Body of pancreas (tissue), 4 donors: ENCODE data around the gene ERO1A. TPM values are rescaled to one million over a fixed set of nuclear protein-coding genes. Genes with fewer than 3 reads are reported as not detected.

Source experiments
- ATAC-seq: fragments of 150-250 bp; one replicate; pipeline ENCODE4 v1.9.1; 2016
- DNase-seq, 4 donors: peaks; one replicate each; pipeline ENCODE4 v3.0.0-alpha.2; 2019
- H3K27ac ChIP-seq, 4 donors: fragments of 200-600 bp; sonication (generic); 1 replicate in 3 of 4; 2 replicates in 1 of 4; pipeline versions ENCODE4 v1.5.1 to v1.6.1; 2016 to 2019; ENCODE audit warnings: mild to moderate bottlenecking in 1 of 4, mixed read lengths in 1 of 4, moderate library complexity in 1 of 4
- H3K27me3 ChIP-seq, 2 donors: fragments of 200-600 bp; sonication (generic); one replicate each; pipeline ENCODE4 v1.6.0; 2016; ENCODE audit warnings: mild to moderate bottlenecking in 1 of 2
- H3K36me3 ChIP-seq, 2 donors: fragments of 200-600 bp; sonication (generic); replicated peaks in 1 of 2; 2 replicates each; pipeline ENCODE4 v1.5.1; 2016; ENCODE audit warnings: low read depth in 2 of 2; ENCODE audit not compliant: insufficient read depth in 1 of 2
- H3K4me1 ChIP-seq: fragments of 200-600 bp; sonication (generic); one replicate; pipeline ENCODE4 v1.6.0; 2016
- H3K4me3 ChIP-seq, 2 donors: fragments of 200-600 bp; sonication (generic); 1 replicate in 1 of 2; 2 replicates in 1 of 2; pipeline ENCODE4 v1.5.1; 2016 to 2019
- H3K9me3 ChIP-seq, 3 donors: fragments of 200-600 bp; sonication (generic); 1 replicate in 2 of 3; 2 replicates in 1 of 3; pipeline ENCODE4 v1.5.1; 2016
- POLR2A ChIP-seq, 3 donors: fragments of 450-650 bp; IDR thresholded peaks; one replicate each; pipeline ENCODE4 v1.6.1; 2016; ENCODE audit warnings: antibody characterized with exemption in 3 of 3, mild to moderate bottlenecking in 2 of 3
- WGBS, 2 donors: methylation state at CpG; one replicate each; pipeline ENCODE4 v1.1.5; 2017; 5-methylcytosine and 5-hydroxymethylcytosine counted together
- intact Hi-C: fragments of 100-400 bp; cut with DNase I; formaldehyde crosslinking; loops from one replicate; pipeline ENCODE4 v1.15.1; 2023
- total RNA-seq, 2 donors: library from RNA; depleted of rRNA; stranded (reverse); fragments of >200 nt; gene quantifications; one replicate each; pipeline ENCODE4 v1.1.0, GENCODE V29; 2016
- TF ChIP-seq, protein P1 (sequence below), 7 experiments: fragments of 450-650 bp in 4 of 7; fragments of 200-600 bp in 3 of 7; sonication (generic) in 3 of 7; IDR thresholded peaks; one replicate each; pipeline ENCODE4 v1.5.1; 2016 to 2019; ENCODE audit warnings: antibody characterized with exemption in 7 of 7

Gene ERO1A
- total RNA-seq, 2 donors from 2014 or later: 30.9 to 42.5 TPM

GRCh38 chr14:52683985-52684520, 11.3 kb downstream of the ERO1A start:
- Histone ChIP-seq H3K4me1 (peaks cover 30% of the 10 kb centered on the region), H3K9me3 (no peaks in the 10 kb centered on the region), H3K36me3 (peaks cover 0 to 9% of the 10 kb centered on the region in 2 donors), H3K4me3 (no peak overlapping the region), H3K27me3 (no peaks in the 10 kb centered on the region), H3K27ac (no peak overlapping the region)
- WGBS, 2 donors: 51 to 52% methylated on average over 2 of the region's 2 CpGs
- intact Hi-C loops: no loop called here
- ATAC-seq: no peak
- DNase-seq: no peak
- TF ChIP-seq POLR2A (IDR thresholded peaks at IDR 0.05): no peak
- TF ChIP-seq, protein P1, sequence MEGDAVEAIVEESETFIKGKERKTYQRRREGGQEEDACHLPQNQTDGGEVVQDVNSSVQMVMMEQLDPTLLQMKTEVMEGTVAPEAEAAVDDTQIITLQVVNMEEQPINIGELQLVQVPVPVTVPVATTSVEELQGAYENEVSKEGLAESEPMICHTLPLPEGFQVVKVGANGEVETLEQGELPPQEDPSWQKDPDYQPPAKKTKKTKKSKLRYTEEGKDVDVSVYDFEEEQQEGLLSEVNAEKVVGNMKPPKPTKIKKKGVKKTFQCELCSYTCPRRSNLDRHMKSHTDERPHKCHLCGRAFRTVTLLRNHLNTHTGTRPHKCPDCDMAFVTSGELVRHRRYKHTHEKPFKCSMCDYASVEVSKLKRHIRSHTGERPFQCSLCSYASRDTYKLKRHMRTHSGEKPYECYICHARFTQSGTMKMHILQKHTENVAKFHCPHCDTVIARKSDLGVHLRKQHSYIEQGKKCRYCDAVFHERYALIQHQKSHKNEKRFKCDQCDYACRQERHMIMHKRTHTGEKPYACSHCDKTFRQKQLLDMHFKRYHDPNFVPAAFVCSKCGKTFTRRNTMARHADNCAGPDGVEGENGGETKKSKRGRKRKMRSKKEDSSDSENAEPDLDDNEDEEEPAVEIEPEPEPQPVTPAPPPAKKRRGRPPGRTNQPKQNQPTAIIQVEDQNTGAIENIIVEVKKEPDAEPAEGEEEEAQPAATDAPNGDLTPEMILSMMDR (IDR thresholded peaks at IDR 0.05): no peak

GRCh38 chr14:52678591-52678990, 16.8 kb downstream of the ERO1A start:
- Histone ChIP-seq H3K27ac (no peak overlapping the region), H3K27me3 (no peaks in the 10 kb centered on the region), H3K4me3 (no peak overlapping the region), H3K4me1 (no peaks in the 10 kb centered on the region), H3K9me3 (no peaks in the 10 kb centered on the region), H3K36me3 (peaks cover 0 to 14% of the 10 kb centered on the region in 2 donors)
- 81 to 97% methylated on average over 2 of the region's 2 CpGs for WGBS, 2 donors
- no peak for TF ChIP-seq POLR2A (IDR thresholded peaks at IDR 0.05)
- TF ChIP-seq, protein P1 (IDR thresholded peaks at IDR 0.05): peak in 4 of 7 experiments; percentile 26 to 38 (median 28)
- no peak for ATAC-seq
- DNase-seq: no peak
- intact Hi-C loops: no loop called here

- WGBS, 2 donors: 81 to 93% methylated on average over 2 of the region's 2 CpGs
- no peaks in the 10 kb centered on the region for H3K4me1 ChIP-seq
- ATAC-seq: no peak
- no peaks in the 10 kb centered on the region for H3K27me3 ChIP-seq
- peaks cover 0 to 4% of the 10 kb centered on the region in 2 donors for H3K36me3 ChIP-seq
- no peak for DNase-seq
- no peak overlapping the region for H3K4me3 ChIP-seq
- no peaks in the 10 kb centered on the region for H3K9me3 ChIP-seq
- intact Hi-C loops: no loop called here
- no peak overlapping the region for H3K27ac ChIP-seq
- no peak for TF ChIP-seq POLR2A (IDR thresholded peaks at IDR 0.05)
- TF ChIP-seq, protein P1 (IDR thresholded peaks at IDR 0.05): no peak
Measured at GRCh38 chr14:52663850-52664249, 31.5 kb downstream of the ERO1A start.

DNA sequence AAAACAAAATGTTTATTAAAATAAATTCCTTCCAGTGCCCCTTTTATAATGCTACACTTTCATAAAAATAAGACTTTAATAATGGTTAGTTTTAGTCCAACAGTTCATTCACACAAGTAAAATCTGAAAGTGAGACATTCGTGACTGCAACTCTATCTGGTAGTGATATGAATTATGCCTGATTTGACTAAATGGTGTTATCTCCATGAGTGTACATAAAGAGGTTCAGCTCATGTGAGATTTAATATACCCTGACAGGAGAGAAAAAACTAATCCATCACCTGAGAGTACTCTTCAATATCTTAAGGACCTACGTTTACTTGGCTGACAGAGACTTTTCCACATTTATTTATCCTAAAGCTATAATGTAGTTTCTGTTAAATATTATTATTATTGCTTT, 34.0 kb downstream of the ERO1A start:
- no peak overlapping the region for H3K4me3 ChIP-seq
- peaks cover 0 to 4% of the 10 kb centered on the region in 2 donors for H3K36me3 ChIP-seq
- 71 to 74% methylated on average over 2 of the region's 2 CpGs for WGBS, 2 donors
- H3K4me1 ChIP-seq: no peaks in the 10 kb centered on the region
- no peak overlapping the region for H3K27ac ChIP-seq
- intact Hi-C loops: no loop called here
- H3K27me3 ChIP-seq: no peaks in the 10 kb centered on the region
- TF ChIP-seq, protein P1 (IDR thresholded peaks at IDR 0.05): no peak
- TF ChIP-seq POLR2A (IDR thresholded peaks at IDR 0.05): no peak
- ATAC-seq (no peak), DNase-seq (no peak)
- no peaks in the 10 kb centered on the region for H3K9me3 ChIP-seq

DNA sequence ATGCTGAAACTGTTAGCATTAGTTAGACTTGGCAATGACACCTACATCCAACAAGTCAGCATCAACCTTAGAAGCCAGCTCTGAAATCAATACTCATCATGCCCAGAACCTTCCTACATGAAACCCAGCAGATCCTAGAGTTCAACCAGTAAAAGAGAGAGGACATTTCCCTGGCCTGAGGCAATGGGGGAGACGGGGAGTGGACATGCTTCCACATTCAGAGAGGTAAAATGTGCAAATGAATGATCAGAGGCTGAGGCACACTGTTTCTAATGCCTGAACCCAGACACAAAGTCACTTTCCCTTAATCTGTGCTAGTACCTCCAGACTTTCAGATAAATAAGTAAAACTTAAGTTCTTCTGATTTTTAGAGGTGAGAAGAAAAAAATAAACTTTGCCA, 34.5 kb downstream of the ERO1A start:
- intact Hi-C loops: no loop called here
- Histone ChIP-seq H3K4me3 (no peak overlapping the region), H3K27me3 (no peaks in the 10 kb centered on the region), H3K9me3 (no peaks in the 10 kb centered on the region), H3K36me3 (peaks cover 0 to 5% of the 10 kb centered on the region in 2 donors), H3K4me1 (no peaks in the 10 kb centered on the region), H3K27ac (no peak overlapping the region)
- DNase-seq (no peak), ATAC-seq (no peak)
- WGBS, 2 donors: 91 to 95% methylated on average over 1 of the region's 1 CpG
- TF ChIP-seq, protein P1 (IDR thresholded peaks at IDR 0.05): no peak
- TF ChIP-seq POLR2A (IDR thresholded peaks at IDR 0.05): no peak
